Colonic mucosa (tissue), 4 donors: Measurements from ENCODE around the gene CCNI2. TPM values are rescaled to one million over a fixed set of nuclear protein-coding genes. Genes with fewer than 3 reads are reported as not detected.

Experiments
- DNase-seq: peaks from one replicate; pipeline ENCODE4 v3.0.0-alpha.2; 2020
- H3K27ac ChIP-seq: fragments of 200-600 bp; one replicate; pipeline ENCODE4 v1.8.0; 2021
- H3K27me3 ChIP-seq: fragments of 200-600 bp; one replicate; pipeline ENCODE4 v1.8.0; 2021
- H3K36me3 ChIP-seq: fragments of 200-600 bp; one replicate; pipeline ENCODE4 v1.8.0; 2021
- H3K4me1 ChIP-seq: fragments of 200-600 bp; one replicate; pipeline ENCODE4 v1.8.0; 2021; ENCODE audit warnings: mild to moderate bottlenecking
- H3K4me3 ChIP-seq: fragments of 200-600 bp; one replicate; pipeline ENCODE4 v1.8.0; 2021
- H3K9ac ChIP-seq, 2 donors: one replicate each; pipeline ENCODE4 v1.7.0; 2013; ENCODE audit warnings: control low read depth in 2 of 2, low read depth in 2 of 2, low read length in 2 of 2
- H3K9me3 ChIP-seq: fragments of 200-600 bp; one replicate; pipeline ENCODE4 v1.8.0; 2021
- CTCF ChIP-seq: fragments of 200-600 bp; IDR thresholded peaks from one replicate; pipeline ENCODE4 v1.8.0; 2022; ENCODE audit warnings: antibody characterized with exemption, mild to moderate bottlenecking
- intact Hi-C: fragments of 100-400 bp; cut with DNase I; formaldehyde crosslinking; loops from one replicate; pipeline ENCODE4 v1.14.1; 2022
- total RNA-seq, 2 donors: library from RNA; stranded (reverse); fragmentation: NEBNext Ultra II Directional in 1 of 2; extraction: Animal tissue kit (Norgen Biotek cat#: 25700) in 1 of 2; gene quantifications; one replicate each; pipeline ENCODE4 v1.2.1, GENCODE V29; 2021
- donor health status: healthy.
- donor health status: DM: no; HTN: no; CAD: no.
- donor health status: DM: no; HTN: no; CAD: no.

The CCNI2 gene
- total RNA-seq, 2 donors from 2014 or later = 7.1 to 22.9 TPM

GRCh38 chr5:132776131-132776937 lies 29.1 kb downstream of the CCNI2 start:
- Histone ChIP-seq H3K27me3 (no peaks in the 10 kb centered on the region), H3K9ac (peak overlapping the region; percentile 76 to 83), H3K36me3 (no peaks in the 10 kb centered on the region), H3K4me3 (peak overlapping the region; percentile 81), H3K4me1 (peaks cover 8% of the 10 kb centered on the region), H3K9me3 (no peaks in the 10 kb centered on the region), H3K27ac (peak overlapping the region; percentile 45)
- peak; percentile 67 for DNase-seq
- intact Hi-C loops = no loop called here
- no peak for TF ChIP-seq CTCF

- intact Hi-C loops = no loop called here
- DNase-seq = no peak
- peaks cover 8% of the 10 kb centered on the region for H3K4me1 ChIP-seq
- peak overlapping the region; percentile 45 for H3K27ac ChIP-seq
- peak overlapping the region; percentile 76 to 83 for H3K9ac ChIP-seq
- no peaks in the 10 kb centered on the region for H3K27me3 ChIP-seq
- H3K36me3 ChIP-seq = no peaks in the 10 kb centered on the region
- H3K9me3 ChIP-seq = no peaks in the 10 kb centered on the region
- peak overlapping the region; percentile 81 for H3K4me3 ChIP-seq
- no peak for TF ChIP-seq CTCF
Observed at GRCh38 chr5:132776938-132777208, 29.6 kb downstream of the CCNI2 start.

- TF ChIP-seq CTCF = no peak
- Histone ChIP-seq H3K9ac (peak within 1 kb of the TSS; percentile 80 to 83), H3K4me1 (peaks cover 8% of the 10 kb centered on the region), H3K36me3 (no peaks in the 10 kb centered on the region), H3K4me3 (peak within 1 kb of the TSS; percentile 81), H3K27me3 (no peaks in the 10 kb centered on the region), H3K9me3 (no peaks in the 10 kb centered on the region), H3K27ac (peak within 1 kb of the TSS; percentile 45)
- DNase-seq = peak; percentile 65
- intact Hi-C loops = no loop called here
Observed at GRCh38 chr5:132777209-132778069, 30.2 kb downstream of the CCNI2 start, which contains the start of gene SEPTIN8. Gene SEPTIN8, minus strand, starts transcription at chr5:132777239. Its CDS starts 102 bp downstream, at chr5:132777137.

- Histone ChIP-seq H3K9ac (peak overlapping the region in 1 of 2 donors; percentile 80), H3K27ac (no peak overlapping the region), H3K9me3 (no peaks in the 10 kb centered on the region), H3K27me3 (no peaks in the 10 kb centered on the region), H3K4me3 (no peak overlapping the region), H3K4me1 (peaks cover 8% of the 10 kb centered on the region), H3K36me3 (no peaks in the 10 kb centered on the region)
- intact Hi-C loops = no loop called here
- DNase-seq = no peak
- no peak for TF ChIP-seq CTCF
Observed at GRCh38 chr5:132778129-132778528, 30.9 kb downstream of the CCNI2 start.

- Histone ChIP-seq H3K9ac (no peak overlapping the region), H3K4me1 (peaks cover 8% of the 10 kb centered on the region), H3K9me3 (no peaks in the 10 kb centered on the region), H3K27me3 (no peaks in the 10 kb centered on the region), H3K27ac (no peak overlapping the region), H3K36me3 (no peaks in the 10 kb centered on the region), H3K4me3 (no peak overlapping the region)
- no peak for TF ChIP-seq CTCF
- intact Hi-C loops = no loop called here
- no peak for DNase-seq
Observed at GRCh38 chr5:132778856-132779255, 31.6 kb downstream of the CCNI2 start.
